HepG2 (cell line): Measurements from ENCODE around the gene PEX11B. TPM values are rescaled to one million over a fixed set of nuclear protein-coding genes. Genes with fewer than 3 reads are reported as not detected.

Experiments used
- ARID4A ChIP-seq: sonication (generic); formaldehyde crosslinking; IDR thresholded peaks from 2 replicates; pipeline ENCODE4 v1.5.0; 2020; ENCODE audit warnings: mild to moderate bottlenecking, missing genetic modification reagents, borderline replicate concordance
- GATAD2A ChIP-seq: IDR thresholded peaks from 2 replicates; pipeline ENCODE4 v1.6.1; 2016
- HDAC1 ChIP-seq: sonication (generic); formaldehyde crosslinking; IDR thresholded peaks from 2 replicates; pipeline ENCODE4 v1.5.1; 2020; ENCODE audit warnings: mild to moderate bottlenecking, missing genetic modification reagents
- MAFF ChIP-seq: IDR thresholded peaks from 2 replicates; pipeline ENCODE4 v1.6.1; 2011; ENCODE audit warnings: low read depth, low read length, improper control_type of control experiment
- MZF1 ChIP-seq: sonication (generic); formaldehyde crosslinking; IDR thresholded peaks from 2 replicates; pipeline ENCODE4 v1.8.1; 2023; ENCODE audit warnings: mild to moderate bottlenecking, missing genetic modification reagents, borderline replicate concordance
- PPARG ChIP-seq: conservative IDR thresholded peaks from 2 replicates; pipeline ENCODE4 v1.6.1; 2016; ENCODE audit warnings: missing biosample characterization, missing genetic modification reagents
- TCF7 ChIP-seq: sonication (generic); IDR thresholded peaks from 2 replicates; pipeline ENCODE4 v1.6.1; 2016; ENCODE audit warnings: antibody characterized with exemption, low read depth
- THRA ChIP-seq: sonication (generic); formaldehyde crosslinking; IDR thresholded peaks from 2 replicates; pipeline ENCODE4 v1.4.0; 2020; ENCODE audit warnings: missing genetic modification reagents, borderline replicate concordance
- TSC22D2 ChIP-seq: sonication (generic); formaldehyde crosslinking; IDR thresholded peaks from 2 replicates; pipeline ENCODE4 v1.5.1; 2020; ENCODE audit warnings: missing genetic modification reagents, mild to moderate bottlenecking, borderline replicate concordance
- ZFAT ChIP-seq: sonication (generic); formaldehyde crosslinking; conservative IDR thresholded peaks from 2 replicates; pipeline ENCODE4 v1.8.1; 2023; ENCODE audit warnings: missing genetic modification reagents, inconsistent platforms
- ZNF12 ChIP-seq: sonication (generic); formaldehyde crosslinking; IDR thresholded peaks from 2 replicates; pipeline ENCODE4 v1.5.0; 2020; ENCODE audit warnings: missing genetic modification reagents
- ZNF124 ChIP-seq: sonication (generic); formaldehyde crosslinking; IDR thresholded peaks from 2 replicates; pipeline ENCODE4 v1.4.0; 2020; ENCODE audit warnings: missing genetic modification reagents
- ZNF644 ChIP-seq: IDR thresholded peaks from 2 replicates; pipeline ENCODE4 v1.6.1; 2016; ENCODE audit warnings: low read depth
- ZNF747 ChIP-seq: sonication (generic); formaldehyde crosslinking; IDR thresholded peaks from 2 replicates; pipeline ENCODE4 v1.8.1; 2023; ENCODE audit warnings: missing genetic modification reagents, mild to moderate bottlenecking, borderline replicate concordance
- ZNF75D ChIP-seq: sonication (generic); formaldehyde crosslinking; IDR thresholded peaks from 2 replicates; pipeline ENCODE4 v1.8.1; 2023; ENCODE audit warnings: missing genetic modification reagents, mild to moderate bottlenecking, borderline replicate concordance
- ZNF773 ChIP-seq: sonication (generic); formaldehyde crosslinking; IDR thresholded peaks from 2 replicates; pipeline ENCODE4 v1.4.0; 2020; ENCODE audit warnings: missing genetic modification reagents, borderline replicate concordance
- ZSCAN12 ChIP-seq: sonication (generic); formaldehyde crosslinking; IDR thresholded peaks from 2 replicates; pipeline ENCODE4 v1.9.0; 2021; ENCODE audit warnings: mild to moderate bottlenecking, missing genetic modification reagents
- ZSCAN31 ChIP-seq: sonication (generic); formaldehyde crosslinking; IDR thresholded peaks from 2 replicates; pipeline ENCODE4 v1.5.0; 2020; ENCODE audit warnings: low read depth, mild to moderate bottlenecking, missing genetic modification reagents
- polyA plus RNA-seq, 8 experiments: library from polyadenylated mRNA; depleted of rRNA in 3 of 8; stranded (reverse) in 7 of 8; unstranded in 1 of 8; fragments of >200 nt; fragmentation: Illumina TruSeq in 4 of 8; extraction: Trizol in 4 of 8; gene quantifications; 2 replicates each; pipeline versions ENCODE4 v1.2.1 to v1.2.3, GENCODE V29; 2011 to 2016; ENCODE audit warnings: low read depth in 4 of 8, missing spikeins in 1 of 8, mixed read lengths in 1 of 8; ENCODE audit not compliant: insufficient read depth in 1 of 8
- total RNA-seq, 5 experiments: library from RNA; depleted of rRNA; stranded (reverse); fragments of >200 nt; fragmentation: Illumina TruSeq; extraction: Trizol; gene quantifications; 2 replicates each; pipeline ENCODE4 v1.2.3, GENCODE V29; 2016; ENCODE audit warnings: low read depth in 1 of 5
- TF ChIP-seq, protein P1 (sequence below): sonication (generic); formaldehyde crosslinking; IDR thresholded peaks from 2 replicates; pipeline ENCODE4 v1.8.0; 2022; ENCODE audit warnings: low read depth, missing genetic modification reagents
- TF ChIP-seq, protein P2 (sequence below): sonication (generic); formaldehyde crosslinking; IDR thresholded peaks from 2 replicates; pipeline ENCODE4 v1.4.0; 2020; ENCODE audit warnings: mild to moderate bottlenecking, missing genetic modification reagents, borderline replicate concordance

Gene PEX11B
- total and polyA plus RNA-seq, 2 of the 13 experiments (the other 11 are each of a cell fraction or from before 2014, with no cell fraction given) = 21.6 to 48.4 TPM

DNA sequence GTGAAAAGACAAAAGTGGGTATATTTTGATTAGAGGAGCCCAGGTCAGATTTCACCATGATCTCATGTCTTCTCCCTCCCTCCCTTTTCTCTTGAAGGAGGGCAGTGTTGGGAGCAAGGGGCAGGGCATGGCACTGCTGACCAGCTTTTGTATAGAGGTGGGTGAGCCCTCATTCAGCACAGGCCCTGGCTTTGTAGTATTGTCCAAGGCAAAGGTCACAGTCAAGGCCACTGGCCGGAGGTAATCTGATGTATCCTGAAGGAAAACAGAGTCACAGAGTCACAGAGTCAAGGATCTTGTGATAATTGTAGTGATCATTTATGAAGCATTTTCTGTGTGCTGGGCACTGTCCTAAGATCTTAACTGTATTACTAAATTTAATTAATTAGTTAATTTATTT, 20.5 kb downstream of the PEX11B start (continued):
- TF ChIP-seq ZNF644 (no peak), ZSCAN31 (CRISPR knock-in tag) (no peak), ZNF124 (CRISPR knock-in tag) (no peak), ZFAT (CRISPR knock-in tag) (no peak), ZNF747 (no peak), THRA (CRISPR knock-in tag) (peak; percentile 41; the same call in 1 of the 2 replicates), TCF7 (peak; percentile 39; the same call in 1 of the 2 replicates), TSC22D2 (CRISPR knock-in tag) (no peak), ZNF773 (CRISPR knock-in tag) (no peak), ARID4A (no peak), GATAD2A (CRISPR knock-in tag) (peak; percentile 68), PPARG (CRISPR knock-in tag) (peak; percentile 78; the same call in 1 of the 2 replicates), HDAC1 (no peak), ZNF75D (CRISPR knock-in tag) (no peak), MZF1 (no peak), ZSCAN12 (CRISPR knock-in tag) (no peak), MAFF (no peak), ZNF12 (no peak)
- TF ChIP-seq, protein P1, sequence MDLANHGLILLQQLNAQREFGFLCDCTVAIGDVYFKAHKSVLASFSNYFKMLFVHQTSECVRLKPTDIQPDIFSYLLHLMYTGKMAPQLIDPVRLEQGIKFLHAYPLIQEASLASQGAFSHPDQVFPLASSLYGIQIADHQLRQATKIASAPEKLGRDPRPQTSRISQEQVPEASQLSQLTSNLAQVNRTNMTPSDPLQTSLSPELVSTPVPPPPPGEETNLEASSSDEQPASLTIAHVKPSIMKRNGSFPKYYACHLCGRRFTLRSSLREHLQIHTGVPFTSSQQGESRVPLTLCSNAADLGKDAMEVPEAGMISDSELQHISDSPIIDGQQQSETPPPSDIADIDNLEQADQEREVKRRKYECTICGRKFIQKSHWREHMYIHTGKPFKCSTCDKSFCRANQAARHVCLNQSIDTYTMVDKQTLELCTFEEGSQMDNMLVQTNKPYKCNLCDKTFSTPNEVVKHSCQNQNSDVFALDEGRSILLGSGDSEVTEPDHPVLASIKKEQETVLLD (CRISPR knock-in tag) = no peak
- TF ChIP-seq, protein P2, sequence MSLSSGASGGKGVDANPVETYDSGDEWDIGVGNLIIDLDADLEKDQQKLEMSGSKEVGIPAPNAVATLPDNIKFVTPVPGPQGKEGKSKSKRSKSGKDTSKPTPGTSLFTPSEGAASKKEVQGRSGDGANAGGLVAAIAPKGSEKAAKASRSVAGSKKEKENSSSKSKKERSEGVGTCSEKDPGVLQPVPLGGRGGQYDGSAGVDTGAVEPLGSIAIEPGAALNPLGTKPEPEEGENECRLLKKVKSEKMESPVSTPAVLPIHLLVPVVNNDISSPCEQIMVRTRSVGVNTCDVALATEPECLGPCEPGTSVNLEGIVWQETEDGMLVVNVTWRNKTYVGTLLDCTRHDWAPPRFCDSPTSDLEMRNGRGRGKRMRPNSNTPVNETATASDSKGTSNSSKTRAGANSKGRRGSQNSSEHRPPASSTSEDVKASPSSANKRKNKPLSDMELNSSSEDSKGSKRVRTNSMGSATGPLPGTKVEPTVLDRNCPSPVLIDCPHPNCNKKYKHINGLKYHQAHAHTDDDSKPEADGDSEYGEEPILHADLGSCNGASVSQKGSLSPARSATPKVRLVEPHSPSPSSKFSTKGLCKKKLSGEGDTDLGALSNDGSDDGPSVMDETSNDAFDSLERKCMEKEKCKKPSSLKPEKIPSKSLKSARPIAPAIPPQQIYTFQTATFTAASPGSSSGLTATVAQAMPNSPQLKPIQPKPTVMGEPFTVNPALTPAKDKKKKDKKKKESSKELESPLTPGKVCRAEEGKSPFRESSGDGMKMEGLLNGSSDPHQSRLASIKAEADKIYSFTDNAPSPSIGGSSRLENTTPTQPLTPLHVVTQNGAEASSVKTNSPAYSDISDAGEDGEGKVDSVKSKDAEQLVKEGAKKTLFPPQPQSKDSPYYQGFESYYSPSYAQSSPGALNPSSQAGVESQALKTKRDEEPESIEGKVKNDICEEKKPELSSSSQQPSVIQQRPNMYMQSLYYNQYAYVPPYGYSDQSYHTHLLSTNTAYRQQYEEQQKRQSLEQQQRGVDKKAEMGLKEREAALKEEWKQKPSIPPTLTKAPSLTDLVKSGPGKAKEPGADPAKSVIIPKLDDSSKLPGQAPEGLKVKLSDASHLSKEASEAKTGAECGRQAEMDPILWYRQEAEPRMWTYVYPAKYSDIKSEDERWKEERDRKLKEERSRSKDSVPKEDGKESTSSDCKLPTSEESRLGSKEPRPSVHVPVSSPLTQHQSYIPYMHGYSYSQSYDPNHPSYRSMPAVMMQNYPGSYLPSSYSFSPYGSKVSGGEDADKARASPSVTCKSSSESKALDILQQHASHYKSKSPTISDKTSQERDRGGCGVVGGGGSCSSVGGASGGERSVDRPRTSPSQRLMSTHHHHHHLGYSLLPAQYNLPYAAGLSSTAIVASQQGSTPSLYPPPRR = no peak
